ENCODE results near the gene EMSY. TPM values are rescaled to one million over a fixed set of nuclear protein-coding genes. Genes with fewer than 3 reads are reported as not detected.

Gene EMSY
- total RNA-seq, 4 donors from 2014 or later: 32.7 to 58.0 (median 46.4) TPM

GRCh38 chr11:76495019-76495418, 50.2 kb downstream of the EMSY start:
- H3K27ac ChIP-seq: no peak overlapping the region
- peaks cover 0 to 2% of the 10 kb centered on the region in 2 donors for H3K36me3 ChIP-seq
- H3K27me3 ChIP-seq: no peaks in the 10 kb centered on the region
- H3K9me3 ChIP-seq: no peaks in the 10 kb centered on the region
- no peak overlapping the region for H3K4me3 ChIP-seq (replicated peaks in 1 of 3)
- TF ChIP-seq POLR2A (IDR thresholded peaks at IDR 0.05) (no peak), CTCF (IDR thresholded peaks at IDR 0.05) (no peak)
- DNase-seq: no peak
- intact Hi-C loops (cut with DNase I): no loop called here
- no peaks in the 10 kb centered on the region for H3K4me1 ChIP-seq
- WGBS, 2 donors: 90 to 98% methylated on average over 3 of the region's 3 CpGs

GRCh38 chr11:76496174-76496573, 51.4 kb downstream of the EMSY start:
- Histone ChIP-seq H3K4me3 (replicated peaks in 1 of 3) (no peak overlapping the region), H3K9me3 (no peaks in the 10 kb centered on the region), H3K27ac (no peak overlapping the region), H3K36me3 (peaks cover 2 to 4% of the 10 kb centered on the region in 2 donors), H3K27me3 (no peaks in the 10 kb centered on the region), H3K4me1 (no peaks in the 10 kb centered on the region)
- intact Hi-C loops (cut with DNase I): no loop called here
- TF ChIP-seq CTCF (IDR thresholded peaks at IDR 0.05): no peak
- DNase-seq: no peak
- WGBS, 2 donors: 97 to 98% methylated on average over 1 of the region's 1 CpG

- DNase-seq: no peak
- Histone ChIP-seq H3K4me1 (no peaks in the 10 kb centered on the region), H3K4me3 (replicated peaks in 1 of 3) (no peak overlapping the region), H3K27ac (no peak overlapping the region), H3K27me3 (no peaks in the 10 kb centered on the region), H3K9me3 (no peaks in the 10 kb centered on the region), H3K36me3 (peaks cover 0 to 4% of the 10 kb centered on the region in 2 donors)
- no peak for TF ChIP-seq CTCF (IDR thresholded peaks at IDR 0.05)
- no peak for TF ChIP-seq POLR2A (IDR thresholded peaks at IDR 0.05)
- WGBS, 2 donors: 98 to 99% methylated on average over 5 of the region's 5 CpGs
- intact Hi-C loops (cut with DNase I): no loop called here
Observed at GRCh38 chr11:76501526-76502202, 56.8 kb downstream of the EMSY start.

GRCh38 chr11:76506833-76507232, 62.0 kb downstream of the EMSY start:
- H3K4me1 ChIP-seq: peaks cover 12 to 14% of the 10 kb centered on the region in 2 donors
- no peaks in the 10 kb centered on the region for H3K9me3 ChIP-seq
- H3K27me3 ChIP-seq: no peaks in the 10 kb centered on the region
- DNase-seq: no peak
- WGBS, 2 donors: 93 to 99% methylated on average over 2 of the region's 2 CpGs
- no peak overlapping the region for H3K4me3 ChIP-seq (replicated peaks in 1 of 3)
- intact Hi-C loops (cut with DNase I): no loop called here
- no peak overlapping the region for H3K27ac ChIP-seq
- no peaks in the 10 kb centered on the region for H3K36me3 ChIP-seq
- no peak for TF ChIP-seq POLR2A (IDR thresholded peaks at IDR 0.05)
- no peak for TF ChIP-seq CTCF (IDR thresholded peaks at IDR 0.05)

Measured in thyroid gland (tissue), 4 donors.